ENCODE data around the gene TAS2R19. TPM values are rescaled to one million over a fixed set of nuclear protein-coding genes. Genes with fewer than 3 reads are reported as not detected.
"Not testable (repeated sequence)": the region's sequence is repeated elsewhere in the genome, so short reads cannot be mapped to it uniquely, and the experiment has no call there.

The TAS2R19 gene
- polyA plus RNA-seq (2014; cell fraction: cytosol; rRNA removed) = 0.46 and 0.60 TPM in 2 replicates
- 1.4 and 2.1 TPM in 2 replicates for polyA plus RNA-seq (2014; cell fraction: nucleus; rRNA removed)

GRCh38 chr12:11022520-11022919, at the start of gene TAS2R19:
Gene TAS2R19 (minus strand): TSS chr12:11022620. CDS start chr12:11022571, 49 bp downstream.
- DNase-seq (ENCODE audit: low spot score) = no peak

DNA sequence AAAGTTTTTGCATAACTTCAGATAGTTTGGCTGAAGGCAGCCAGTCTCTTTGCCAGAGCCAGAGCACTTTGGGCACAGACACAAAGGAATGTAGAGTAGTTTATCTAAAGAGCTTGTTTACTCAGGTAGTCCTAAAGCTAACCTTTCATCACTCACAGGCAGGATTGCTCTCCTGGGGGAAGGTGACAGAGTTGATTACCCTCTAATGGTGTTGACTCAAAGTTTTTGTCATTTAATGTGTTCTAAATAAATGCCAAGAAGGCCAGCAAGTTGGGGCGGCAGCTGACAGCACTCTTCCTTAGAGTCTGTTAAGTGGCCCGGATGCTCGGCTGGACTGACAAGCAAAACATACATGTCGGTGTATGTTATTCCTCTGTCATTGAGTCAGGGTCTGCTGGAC, 49.0 kb upstream of the TAS2R19 start:
- no peak for DNase-seq (ENCODE audit: low spot score)

DNA sequence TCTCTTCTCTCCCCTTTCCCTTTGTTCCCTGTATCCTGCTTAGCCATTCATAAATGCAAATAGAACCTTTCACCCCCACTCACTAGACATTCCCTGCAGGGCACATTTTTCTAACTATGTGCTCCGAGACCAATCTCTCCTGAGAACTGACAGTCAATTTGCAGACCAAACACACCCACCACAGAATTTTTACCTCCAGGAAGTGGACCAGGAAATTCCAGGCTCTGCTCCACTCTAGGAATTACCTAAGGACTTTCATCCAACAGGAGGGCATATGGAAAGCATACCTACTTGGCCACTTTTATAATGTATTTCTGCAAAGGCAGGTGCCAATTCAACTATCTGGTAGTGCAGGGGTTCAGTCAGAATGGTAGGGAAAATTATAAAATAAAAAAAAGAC, 48.6 kb upstream of the TAS2R19 start:
- DNase-seq (ENCODE audit: low spot score) = no peak

GRCh38 chr12:11069854-11070365, 47.5 kb upstream of the TAS2R19 start:
- DNase-seq (ENCODE audit: low spot score) = no peak

DNA sequence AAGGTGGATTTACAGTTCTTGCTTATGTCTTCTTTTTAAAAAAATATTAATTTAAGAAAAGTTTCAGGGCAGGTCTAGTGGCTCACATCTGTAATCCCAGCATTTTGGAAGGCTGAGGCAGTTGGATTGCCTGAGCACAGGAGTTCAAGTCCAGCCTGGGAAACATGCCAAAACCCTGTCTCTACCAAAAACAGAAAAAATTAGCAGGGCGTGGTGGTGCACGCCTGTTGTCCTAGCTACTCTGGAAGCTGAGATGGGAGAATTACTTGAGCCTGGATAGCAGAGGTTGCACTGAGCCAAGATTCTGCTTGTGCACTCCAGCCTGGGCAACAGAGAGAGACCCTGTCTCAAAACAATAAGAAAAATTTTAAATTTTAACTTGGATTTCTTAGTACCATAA, 45.1 kb upstream of the TAS2R19 start:
- DNase-seq (ENCODE audit: low spot score) = no peak

- not testable (repeated sequence) for DNase-seq (ENCODE audit: low spot score)
Measured at GRCh38 chr12:11062194-11062593, 39.8 kb upstream of the TAS2R19 start, which contains the start of gene TAS2R46. Gene TAS2R46 (minus strand): TSS chr12:11062294. CDS start chr12:11062294, 0 bp downstream.

- no peak for DNase-seq (ENCODE audit: low spot score)
Measured at GRCh38 chr12:11059784-11060183, 37.4 kb upstream of the TAS2R19 start.

- no peak for DNase-seq (ENCODE audit: low spot score)
Measured at GRCh38 chr12:11059041-11059440, 36.6 kb upstream of the TAS2R19 start.

- no peak for DNase-seq (ENCODE audit: low spot score)
Measured at GRCh38 chr12:11055306-11055705, 32.9 kb upstream of the TAS2R19 start.

DNA sequence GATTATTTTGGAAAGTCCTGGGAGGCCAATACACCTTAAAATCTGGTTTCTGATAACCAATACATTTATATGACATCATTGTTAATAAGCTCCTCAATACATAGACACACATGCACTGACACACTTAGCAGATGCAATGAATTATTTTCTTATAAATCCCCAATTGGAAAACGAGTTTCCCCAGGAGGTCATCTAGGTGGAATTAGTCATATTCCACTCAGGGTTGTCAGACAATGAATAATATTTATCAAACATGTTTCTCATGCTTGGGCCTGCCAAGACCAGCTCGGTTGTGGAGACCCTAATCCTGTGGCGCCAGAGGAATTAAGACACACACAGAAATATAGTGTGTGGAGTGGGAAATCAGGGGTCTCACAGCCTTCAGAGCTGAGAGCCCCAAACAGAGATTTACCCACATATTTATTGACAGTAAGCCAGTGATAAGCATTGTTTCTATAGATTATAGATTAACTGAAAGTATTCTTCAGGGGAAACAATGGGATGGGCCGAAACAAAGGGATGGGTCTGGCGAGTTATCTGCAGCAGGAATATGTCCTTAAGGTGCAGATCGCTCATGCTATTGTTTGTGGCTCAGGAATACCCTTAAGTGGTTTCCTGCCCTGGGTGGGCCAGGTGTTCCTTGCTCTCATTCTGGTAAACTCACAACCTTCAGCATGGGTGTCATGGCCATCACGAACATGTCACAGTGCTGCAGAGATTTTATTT, 27.5 kb upstream of the TAS2R19 start:
- not testable (repeated sequence) for DNase-seq (ENCODE audit: low spot score)

- not testable (repeated sequence) for DNase-seq (ENCODE audit: low spot score)
Measured at GRCh38 chr12:11041366-11041765, 18.9 kb upstream of the TAS2R19 start.

GRCh38 chr12:11040162-11040561, 17.7 kb upstream of the TAS2R19 start:
- DNase-seq (ENCODE audit: low spot score) = no peak

GRCh38 chr12:11039171-11039570, 16.8 kb upstream of the TAS2R19 start:
- no peak for DNase-seq (ENCODE audit: low spot score)

DNA sequence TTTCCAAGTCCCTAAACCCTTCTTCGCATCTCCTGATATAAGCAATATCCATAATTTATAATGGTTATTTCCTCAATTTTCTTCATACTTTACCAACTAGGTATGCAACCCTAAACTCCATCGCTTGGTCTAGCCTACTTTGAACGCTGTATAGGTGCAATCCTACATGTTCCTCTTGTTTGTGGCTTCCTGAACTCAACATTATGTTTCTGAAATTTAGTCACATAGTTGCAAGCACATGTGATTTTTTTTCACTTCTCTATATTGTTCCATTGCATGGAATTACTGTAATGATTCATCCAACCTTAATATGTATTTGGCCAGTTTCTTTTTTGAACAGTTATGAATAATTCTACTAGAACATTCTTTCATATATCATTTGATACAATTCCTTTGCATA, 11.5 kb upstream of the TAS2R19 start:
- not testable (repeated sequence) for DNase-seq (ENCODE audit: low spot score)

GRCh38 chr12:11031307-11031706, 8.9 kb upstream of the TAS2R19 start, which contains the start of gene TAS2R31:
Gene TAS2R31 (minus strand): TSS chr12:11031407. CDS start chr12:11031335, 72 bp downstream.
- DNase-seq (ENCODE audit: low spot score) = no peak

- DNase-seq (ENCODE audit: low spot score) = no peak
Measured at GRCh38 chr12:11026118-11026517, 3.7 kb upstream of the TAS2R19 start.

DNA sequence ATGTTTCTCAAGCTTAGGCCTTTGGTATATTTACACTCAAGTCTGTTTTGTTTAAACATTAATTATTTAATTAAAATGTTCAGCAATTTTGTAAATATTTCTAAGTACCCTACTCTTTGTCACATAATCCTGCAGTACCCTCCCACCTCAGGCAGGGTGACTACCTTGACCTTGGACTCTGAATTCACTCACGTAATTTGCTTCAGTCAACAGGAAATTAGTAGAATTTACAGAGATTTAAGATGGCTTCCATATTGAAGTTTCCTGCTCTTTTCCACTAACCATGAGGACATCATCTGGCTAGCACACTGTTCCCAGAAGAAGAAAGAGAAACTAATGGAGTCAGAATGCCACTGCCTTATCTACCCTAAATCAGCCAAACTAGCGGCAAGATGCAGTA, 967 bp upstream of the TAS2R19 start:
- no peak for DNase-seq (ENCODE audit: low spot score)

- no peak for DNase-seq (ENCODE audit: low spot score)
Measured at GRCh38 chr12:11016937-11017336, 5.5 kb downstream of the TAS2R19 start.

DNA sequence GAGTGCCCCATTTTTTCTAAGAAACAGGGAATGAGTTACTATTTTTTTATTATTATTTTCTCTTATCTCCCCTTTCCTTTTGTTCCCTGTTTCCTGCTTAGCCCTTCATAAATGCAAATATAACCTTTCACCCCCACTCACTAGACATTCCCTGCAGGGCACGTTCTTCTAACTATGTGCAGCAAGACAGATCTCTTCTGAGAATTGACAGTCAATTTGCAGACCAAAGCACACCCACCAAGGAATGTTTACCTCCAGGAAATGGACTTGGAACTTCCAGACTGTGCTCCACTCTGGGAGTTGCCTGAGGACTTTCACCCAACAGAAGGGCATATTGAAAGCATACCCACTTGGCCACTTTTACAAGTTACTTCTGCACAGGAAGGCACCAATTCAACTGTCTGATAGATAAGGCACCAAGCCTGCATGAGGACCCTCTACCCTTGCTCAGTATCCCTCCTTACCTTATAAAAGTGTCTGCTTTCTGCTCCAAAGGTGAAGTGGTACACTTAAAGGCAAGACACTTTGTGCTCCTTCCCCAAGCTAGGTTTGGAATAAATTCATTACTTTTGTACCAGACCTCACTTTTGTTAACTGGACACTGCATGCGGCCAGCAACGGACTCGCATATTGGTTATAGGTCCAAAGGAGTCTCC, 6.5 kb downstream of the TAS2R19 start:
- DNase-seq (ENCODE audit: low spot score) = no peak

- no peak for DNase-seq (ENCODE audit: low spot score)
Measured at GRCh38 chr12:11014234-11014633, 8.2 kb downstream of the TAS2R19 start.

GRCh38 chr12:11007608-11008007, 14.8 kb downstream of the TAS2R19 start:
- no peak for DNase-seq (ENCODE audit: low spot score)

- DNase-seq (ENCODE audit: low spot score) = no peak
Measured at GRCh38 chr12:10998204-10998603, 24.2 kb downstream of the TAS2R19 start, which contains the start of gene TAS2R20. Gene TAS2R20 (minus strand): TSS chr12:10998304. CDS start chr12:10997875, 429 bp downstream.

Measured in SK-N-DZ (cell line).